HFFc6 (cell line): ENCODE results near the gene GET3. TPM values are rescaled to one million over a fixed set of nuclear protein-coding genes. Genes with fewer than 3 reads are reported as not detected.

Source experiments
- DNase-seq: peaks from one replicate; pipeline ENCODE4 v3.0.0-alpha.2; 2018
- H3K27ac Mint-ChIP-seq: 2 replicates; pipeline ENCODE4 v1.8.0; 2020; ENCODE audit warnings: mild to moderate bottlenecking, mixed read lengths
- H3K27me3 Mint-ChIP-seq: 2 replicates; pipeline ENCODE4 v1.8.0; 2021; ENCODE audit warnings: mild to moderate bottlenecking, moderate library complexity, mixed read lengths; ENCODE audit not compliant: insufficient read depth
- H3K36me3 Mint-ChIP-seq: 2 replicates; pipeline ENCODE4 v1.8.0; 2021; ENCODE audit warnings: low read depth, mixed read lengths
- H3K4me1 Mint-ChIP-seq: 2 replicates; pipeline ENCODE4 v1.8.0; 2020; ENCODE audit warnings: low read depth, mixed read lengths
- H3K4me3 Mint-ChIP-seq: 2 replicates; pipeline ENCODE4 v1.8.0; 2020; ENCODE audit warnings: mild to moderate bottlenecking, moderate library complexity, mixed read lengths
- H3K9me3 Mint-ChIP-seq: 2 replicates; pipeline ENCODE4 v1.8.0; 2020; ENCODE audit warnings: mild to moderate bottlenecking, mixed read lengths
- CTCF ChIP-seq: fragments of 200-600 bp; sonication (generic); IDR thresholded peaks from 2 replicates; pipeline ENCODE4 v1.5.0; 2021; ENCODE audit warnings: antibody characterized with exemption, mild to moderate bottlenecking
- total RNA-seq, 6 experiments: library from RNA; stranded (reverse); fragmentation: NEBNext Ultra II Directional; extraction: Animal tissue kit (Norgen Biotek cat#: 25700); gene quantifications; 2 replicates in 1 of 6; 3 replicates in 5 of 6; pipeline ENCODE4 v1.2.3, GENCODE V29; 2021

The GET3 gene
- total RNA-seq, 6 experiments from 2014 or later: 97.0 to 116 (median 107) TPM

- peaks cover 4% of the 10 kb centered on the region; the same call in 1 of the 2 replicates for H3K36me3 Mint-ChIP-seq
- no peak for DNase-seq
- no peaks in the 10 kb centered on the region for H3K9me3 Mint-ChIP-seq
- H3K27me3 Mint-ChIP-seq: peaks cover 1% of the 10 kb centered on the region; the same call in 1 of the 2 replicates
- H3K4me1 Mint-ChIP-seq: peaks cover 3% of the 10 kb centered on the region; the same call in 1 of the 2 replicates
- no peak overlapping the region for H3K27ac Mint-ChIP-seq
- no peak for TF ChIP-seq CTCF
- H3K4me3 Mint-ChIP-seq: no peak overlapping the region
Measured at GRCh38 chr19:12767150-12767549, 29.9 kb downstream of the GET3 start.

GRCh38 chr19:12767666-12768065 is 30.4 kb downstream of the GET3 start:
- Mint-ChIP-seq H3K4me3 (no peak overlapping the region), H3K4me1 (peaks cover 8% of the 10 kb centered on the region; the same call in 1 of the 2 replicates), H3K27ac (no peak overlapping the region), H3K9me3 (no peaks in the 10 kb centered on the region), H3K27me3 (peaks cover 1% of the 10 kb centered on the region; the same call in 1 of the 2 replicates), H3K36me3 (peaks cover 4% of the 10 kb centered on the region; the same call in 1 of the 2 replicates)
- no peak for DNase-seq
- TF ChIP-seq CTCF: no peak

GRCh38 chr19:12769689-12770088 is 32.4 kb downstream of the GET3 start:
- Mint-ChIP-seq H3K36me3 (no peaks in the 10 kb centered on the region), H3K9me3 (no peaks in the 10 kb centered on the region), H3K4me3 (no peak overlapping the region), H3K4me1 (peaks cover 28% of the 10 kb centered on the region), H3K27me3 (peaks cover 1% of the 10 kb centered on the region), H3K27ac (no peak overlapping the region)
- TF ChIP-seq CTCF: no peak
- DNase-seq: no peak

- Mint-ChIP-seq H3K9me3 (no peaks in the 10 kb centered on the region), H3K27ac (no peak overlapping the region), H3K4me3 (no peak overlapping the region), H3K27me3 (peaks cover 1% of the 10 kb centered on the region), H3K36me3 (no peaks in the 10 kb centered on the region), H3K4me1 (peaks cover 28% of the 10 kb centered on the region)
- TF ChIP-seq CTCF: no peak
- no peak for DNase-seq
Measured at GRCh38 chr19:12770922-12771321, 33.6 kb downstream of the GET3 start.

GRCh38 chr19:12772323-12772722 is 35.0 kb downstream of the GET3 start:
- H3K9me3 Mint-ChIP-seq: no peaks in the 10 kb centered on the region
- TF ChIP-seq CTCF: no peak
- H3K4me1 Mint-ChIP-seq: peaks cover 30% of the 10 kb centered on the region
- no peaks in the 10 kb centered on the region for H3K36me3 Mint-ChIP-seq
- H3K27ac Mint-ChIP-seq: no peak overlapping the region; the same call in 1 of the 2 replicates
- no peaks in the 10 kb centered on the region; the same call in 1 of the 2 replicates for H3K27me3 Mint-ChIP-seq
- no peak overlapping the region for H3K4me3 Mint-ChIP-seq
- DNase-seq: no peak

- H3K9me3 Mint-ChIP-seq: no peaks in the 10 kb centered on the region
- peak overlapping the region; percentile 50 for H3K27ac Mint-ChIP-seq
- H3K27me3 Mint-ChIP-seq: no peaks in the 10 kb centered on the region; the same call in 1 of the 2 replicates
- TF ChIP-seq CTCF: peak; percentile 66
- peak overlapping the region; percentile 27 for H3K4me3 Mint-ChIP-seq
- no peaks in the 10 kb centered on the region for H3K36me3 Mint-ChIP-seq
- peaks cover 38% of the 10 kb centered on the region for H3K4me1 Mint-ChIP-seq
- no peak for DNase-seq
Measured at GRCh38 chr19:12773571-12773970, 36.3 kb downstream of the GET3 start.
